KMS-11 (cell line): ENCODE results near the gene PLOD2.

Source experiments
- H2AFZ ChIP-seq: fragments of 200-600 bp; sonication (generic); 2 replicates; pipeline ENCODE4 v1.6.1; 2016; ENCODE audit warnings: antibody characterized with exemption, mixed run types, low read depth
- H3K27ac ChIP-seq: fragments of 200-600 bp; sonication (generic); 2 replicates; pipeline ENCODE4 v1.6.1; 2016; ENCODE audit warnings: mild to moderate bottlenecking, mixed run types
- H3K27me3 ChIP-seq: fragments of 200-600 bp; sonication (generic); 2 replicates; pipeline ENCODE4 v1.6.1; 2017; ENCODE audit warnings: mild to moderate bottlenecking, low read depth, mixed run types, moderate library complexity; ENCODE audit not compliant: insufficient read depth
- H3K36me3 ChIP-seq: fragments of 200-600 bp; sonication (generic); 2 replicates; pipeline ENCODE4 v1.6.1; 2017; ENCODE audit warnings: mild to moderate bottlenecking, mixed run types; ENCODE audit not compliant: insufficient read depth
- H3K4me1 ChIP-seq: fragments of 200-600 bp; sonication (generic); 2 replicates; pipeline ENCODE4 v1.6.1; 2016; ENCODE audit warnings: mild to moderate bottlenecking, low read depth, mixed run types; ENCODE audit not compliant: poor library complexity, severe bottlenecking
- H3K4me2 ChIP-seq: fragments of 200-600 bp; sonication (generic); 2 replicates; pipeline ENCODE4 v1.7.0; 2016; ENCODE audit warnings: mild to moderate bottlenecking, mixed run types
- H3K4me3 ChIP-seq: fragments of 200-600 bp; sonication (generic); IDR thresholded peaks from 2 replicates; pipeline ENCODE4 v1.6.1; 2017; ENCODE audit warnings: low read depth, low read length, mixed read lengths; ENCODE audit not compliant: insufficient read depth
- H3K79me2 ChIP-seq: fragments of 200-600 bp; sonication (generic); 2 replicates; pipeline ENCODE4 v1.6.1; 2016; ENCODE audit warnings: low read depth, mixed run types; ENCODE audit not compliant: insufficient read depth
- H3K9ac ChIP-seq: fragments of 200-600 bp; sonication (generic); 2 replicates; pipeline ENCODE4 v1.6.1; 2016; ENCODE audit warnings: mild to moderate bottlenecking, mixed run types
- H4K20me1 ChIP-seq: fragments of 200-600 bp; sonication (generic); 2 replicates; pipeline ENCODE4 v1.6.1; 2016; ENCODE audit warnings: mild to moderate bottlenecking, mixed run types; ENCODE audit not compliant: insufficient read depth
- TF ChIP-seq, protein P1 (sequence below): fragments of 200-600 bp; sonication (generic); conservative IDR thresholded peaks from 2 replicates; pipeline ENCODE4 v1.6.1; 2017; ENCODE audit warnings: low read depth, mild to moderate bottlenecking, antibody characterized with exemption, low read length, moderate library complexity, mixed read lengths

Gene PLOD2

DNA sequence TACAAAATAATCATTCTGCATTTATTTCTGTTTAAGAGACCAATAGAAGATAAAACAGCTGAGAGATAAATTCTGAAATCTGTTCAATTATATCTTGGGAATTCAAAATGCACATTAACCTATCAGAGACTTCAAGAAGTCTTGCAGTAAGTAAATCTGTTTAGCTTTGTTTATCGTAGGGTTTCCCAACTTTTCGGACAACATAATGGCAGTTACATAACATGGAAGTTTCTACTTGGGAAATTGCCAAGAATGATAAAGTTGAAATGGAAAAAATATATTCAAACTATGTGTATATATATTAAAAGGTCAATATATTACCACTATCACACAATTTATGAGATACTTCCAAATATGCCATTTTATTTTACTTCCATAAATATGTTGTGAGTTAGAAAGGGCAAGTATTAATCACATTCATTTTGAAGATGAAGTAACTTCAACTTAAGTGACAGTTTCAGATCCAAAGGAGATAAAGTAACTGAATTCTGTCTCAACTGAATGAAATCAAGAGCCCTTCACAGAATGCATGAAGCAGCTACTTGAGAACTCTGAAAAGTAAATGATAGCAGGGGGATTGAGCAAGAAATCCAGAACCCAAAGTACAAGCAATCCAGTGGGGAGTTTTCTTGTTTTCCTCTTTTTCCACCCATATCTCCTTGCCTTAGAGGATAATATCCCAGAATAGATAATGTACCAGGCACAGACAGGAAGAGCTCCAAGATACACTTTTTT, 108.8 kb downstream of the PLOD2 start:
- Histone ChIP-seq H3K27me3 (no peaks in the 10 kb centered on the region), H4K20me1 (no peaks in the 10 kb centered on the region), H3K27ac (no peak overlapping the region)

DNA sequence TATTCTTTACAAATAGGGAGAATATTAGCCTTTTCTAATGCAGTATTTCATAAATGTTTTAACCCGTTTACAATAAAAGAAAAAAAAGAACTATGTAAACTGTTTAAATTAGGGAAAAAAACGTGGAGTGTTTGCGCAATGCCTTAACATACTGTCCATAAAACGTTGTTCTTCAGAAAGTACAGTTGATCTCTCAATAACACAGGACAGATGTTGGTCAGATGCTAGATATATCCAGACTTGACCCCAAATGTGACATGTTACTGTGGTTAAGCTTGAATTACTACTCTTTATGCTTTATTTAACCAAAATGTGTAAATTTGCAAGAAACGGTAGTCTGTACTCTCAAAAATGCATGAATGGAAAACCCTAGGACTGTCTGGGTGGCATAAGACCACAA, 110.3 kb downstream of the PLOD2 start:
- H3K4me2 ChIP-seq = no peak overlapping the region
- no peak overlapping the region for H3K4me3 ChIP-seq
- no peak overlapping the region for H3K27ac ChIP-seq
- H3K4me1 ChIP-seq = no peaks in the 10 kb centered on the region
- H4K20me1 ChIP-seq = no peaks in the 10 kb centered on the region
- no peak overlapping the region for H3K9ac ChIP-seq
- H2AFZ ChIP-seq = no peak overlapping the region
- no peaks in the 10 kb centered on the region for H3K36me3 ChIP-seq
- TF ChIP-seq, protein P1, sequence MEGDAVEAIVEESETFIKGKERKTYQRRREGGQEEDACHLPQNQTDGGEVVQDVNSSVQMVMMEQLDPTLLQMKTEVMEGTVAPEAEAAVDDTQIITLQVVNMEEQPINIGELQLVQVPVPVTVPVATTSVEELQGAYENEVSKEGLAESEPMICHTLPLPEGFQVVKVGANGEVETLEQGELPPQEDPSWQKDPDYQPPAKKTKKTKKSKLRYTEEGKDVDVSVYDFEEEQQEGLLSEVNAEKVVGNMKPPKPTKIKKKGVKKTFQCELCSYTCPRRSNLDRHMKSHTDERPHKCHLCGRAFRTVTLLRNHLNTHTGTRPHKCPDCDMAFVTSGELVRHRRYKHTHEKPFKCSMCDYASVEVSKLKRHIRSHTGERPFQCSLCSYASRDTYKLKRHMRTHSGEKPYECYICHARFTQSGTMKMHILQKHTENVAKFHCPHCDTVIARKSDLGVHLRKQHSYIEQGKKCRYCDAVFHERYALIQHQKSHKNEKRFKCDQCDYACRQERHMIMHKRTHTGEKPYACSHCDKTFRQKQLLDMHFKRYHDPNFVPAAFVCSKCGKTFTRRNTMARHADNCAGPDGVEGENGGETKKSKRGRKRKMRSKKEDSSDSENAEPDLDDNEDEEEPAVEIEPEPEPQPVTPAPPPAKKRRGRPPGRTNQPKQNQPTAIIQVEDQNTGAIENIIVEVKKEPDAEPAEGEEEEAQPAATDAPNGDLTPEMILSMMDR = no peak
- H3K27me3 ChIP-seq = no peaks in the 10 kb centered on the region
- H3K79me2 ChIP-seq = no peaks in the 10 kb centered on the region

More for the DNA sequence above, 108.8 kb downstream of the PLOD2 start:
- Histone ChIP-seq H3K79me2 (no peaks in the 10 kb centered on the region), H3K4me2 (no peak overlapping the region), H3K4me3 (no peak overlapping the region), H3K36me3 (no peaks in the 10 kb centered on the region), H2AFZ (no peak overlapping the region), H3K9ac (no peak overlapping the region), H3K4me1 (no peaks in the 10 kb centered on the region)
- TF ChIP-seq, protein P1 = no peak

DNA sequence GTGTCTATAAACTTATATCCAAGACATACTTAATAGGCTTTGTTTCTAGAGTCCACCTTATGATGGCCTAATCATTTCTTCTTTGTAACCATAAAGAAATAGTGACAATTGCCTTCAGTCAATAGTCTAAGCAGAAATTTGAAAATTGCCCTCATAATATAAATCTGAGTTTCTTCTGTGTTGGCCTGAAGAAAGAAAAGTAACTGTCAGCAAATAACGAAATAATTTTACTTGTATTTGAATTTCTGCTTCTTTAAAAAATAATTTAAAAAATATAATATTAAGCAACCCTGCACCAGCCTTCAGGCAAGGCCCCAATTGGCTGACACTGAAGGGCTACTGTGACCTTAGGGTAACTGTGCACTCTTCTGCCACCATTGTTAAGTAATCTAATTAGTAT, 113.5 kb downstream of the PLOD2 start:
- H3K4me1 ChIP-seq = no peaks in the 10 kb centered on the region
- no peaks in the 10 kb centered on the region for H3K36me3 ChIP-seq
- H3K4me2 ChIP-seq = no peak overlapping the region
- H3K27ac ChIP-seq = no peak overlapping the region
- H4K20me1 ChIP-seq = no peaks in the 10 kb centered on the region
- H2AFZ ChIP-seq = no peak overlapping the region
- no peak overlapping the region for H3K4me3 ChIP-seq
- H3K79me2 ChIP-seq = no peaks in the 10 kb centered on the region
- no peaks in the 10 kb centered on the region for H3K27me3 ChIP-seq
- no peak overlapping the region for H3K9ac ChIP-seq
- TF ChIP-seq, protein P1 = no peak

DNA sequence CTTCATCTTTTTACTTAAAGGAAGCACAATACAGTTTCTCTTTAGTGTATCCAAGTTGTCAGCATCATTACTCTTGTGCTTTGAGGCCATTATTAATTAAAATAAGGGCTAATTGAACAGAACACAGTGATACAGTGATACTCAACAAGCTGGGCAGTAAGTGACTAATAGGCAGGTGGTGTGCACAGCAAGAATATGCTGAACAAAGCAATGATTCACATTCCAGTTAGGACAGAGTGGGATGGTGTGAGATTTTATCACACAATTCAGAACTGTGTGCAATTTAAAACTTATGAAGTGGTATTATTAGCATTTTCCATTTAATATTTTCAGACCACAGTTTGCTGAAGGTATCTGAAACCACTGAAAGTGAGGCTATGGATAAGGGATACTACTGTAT, 116.9 kb downstream of the PLOD2 start:
- H3K27me3 ChIP-seq = no peaks in the 10 kb centered on the region
- no peak overlapping the region for H3K9ac ChIP-seq
- H4K20me1 ChIP-seq = no peaks in the 10 kb centered on the region
- TF ChIP-seq, protein P1 = no peak
- no peaks in the 10 kb centered on the region for H3K36me3 ChIP-seq
- H3K4me3 ChIP-seq = no peak overlapping the region
- H3K27ac ChIP-seq = no peak overlapping the region
- no peaks in the 10 kb centered on the region for H3K79me2 ChIP-seq
- no peak overlapping the region for H2AFZ ChIP-seq
- no peak overlapping the region for H3K4me2 ChIP-seq
- no peaks in the 10 kb centered on the region for H3K4me1 ChIP-seq
